ENCODE results near the gene KIF16B. TPM values are rescaled to one million over a fixed set of nuclear protein-coding genes. Genes with fewer than 3 reads are reported as not detected.

The KIF16B gene
- total RNA-seq, 1 experiment from 2014 or later = 12.7 TPM

GRCh38 chr20:16555754-16556153, 17.5 kb downstream of the KIF16B start:
- no peak overlapping the region for H3K9ac ChIP-seq (ENCODE audit: low read length)
- H3K36me3 ChIP-seq (ENCODE audit: low read depth, low read length) = no peaks in the 10 kb centered on the region
- no peak overlapping the region for H3K4me3 ChIP-seq (ENCODE audit: low read length)
- no peaks in the 10 kb centered on the region for H4K20me1 ChIP-seq (ENCODE audit: low read length)
- peaks cover 38% of the 10 kb centered on the region for H3K79me2 ChIP-seq (ENCODE audit: low read length)
- peak; percentile 26 for DNase-seq
- intact Hi-C loops (cut with micrococcal nuclease) = no loop called here
- H3K4me2 ChIP-seq (ENCODE audit: low read length) = peak overlapping the region; percentile 11; the same call in 1 of the 2 replicates
- no peak for TF ChIP-seq EZH2 (IDR thresholded peaks at IDR 0.05; ENCODE audit: low read length, unreplicated experiment)
- TF ChIP-seq EZH2phosphoT487 (IDR thresholded peaks at IDR 0.05; ENCODE audit: borderline replicate concordance, low read length) = no peak
- TF ChIP-seq CTCF (conservative IDR thresholded peaks at IDR 0.05; ENCODE audit: low read depth, low read length) = no peak
- peak overlapping the region; percentile 59 for H3K27ac ChIP-seq (ENCODE audit: low read length)
- BruUV-seq (replicated peaks) = no TSS peak
- POLR2A ChIA-PET (ENCODE audit: unreplicated experiment) = no interaction called here
- CTCF ChIA-PET = no interaction called here
- peaks cover 23% of the 10 kb centered on the region for H3K4me1 ChIP-seq (ENCODE audit: insufficient read depth, low read length)
- no peak overlapping the region for H2AFZ ChIP-seq (ENCODE audit: low read length)
- no peaks in the 10 kb centered on the region for H3F3A ChIP-seq (ENCODE audit: low read length, unreplicated experiment)
- ATAC-seq = no peak
- no peaks in the 10 kb centered on the region for H3K9me2 ChIP-seq (replicated peaks; ENCODE audit: low read length)
- H3K9me3 ChIP-seq (ENCODE audit: low read length) = no peaks in the 10 kb centered on the region
- no peaks in the 10 kb centered on the region for H3K27me3 ChIP-seq (ENCODE audit: low read length)

GRCh38 chr20:16554766-16555543, 18.3 kb downstream of the KIF16B start:
- Histone ChIP-seq H3K4me3 (ENCODE audit: low read length) (no peak overlapping the region), H3K79me2 (ENCODE audit: low read length) (peaks cover 33% of the 10 kb centered on the region), H2AFZ (ENCODE audit: low read length) (no peak overlapping the region), H3K4me2 (ENCODE audit: low read length) (no peak overlapping the region), H3K9me3 (ENCODE audit: low read length) (no peaks in the 10 kb centered on the region), H3K9me2 (replicated peaks; ENCODE audit: low read length) (no peaks in the 10 kb centered on the region), H4K20me1 (ENCODE audit: low read length) (no peaks in the 10 kb centered on the region), H3K36me3 (ENCODE audit: low read depth, low read length) (no peaks in the 10 kb centered on the region), H3K27ac (ENCODE audit: low read length) (no peak overlapping the region), H3F3A (ENCODE audit: low read length, unreplicated experiment) (no peaks in the 10 kb centered on the region), H3K27me3 (ENCODE audit: low read length) (no peaks in the 10 kb centered on the region), H3K9ac (ENCODE audit: low read length) (no peak overlapping the region), H3K4me1 (ENCODE audit: insufficient read depth, low read length) (peaks cover 18% of the 10 kb centered on the region)
- ATAC-seq (peak; percentile 50), DNase-seq (no peak)
- TF ChIP-seq EZH2 (IDR thresholded peaks at IDR 0.05; ENCODE audit: low read length, unreplicated experiment) (no peak), CTCF (conservative IDR thresholded peaks at IDR 0.05; ENCODE audit: low read depth, low read length) (no peak), EZH2phosphoT487 (IDR thresholded peaks at IDR 0.05; ENCODE audit: borderline replicate concordance, low read length) (no peak)
- no TSS peak for BruUV-seq (replicated peaks)
- CTCF ChIA-PET = no interaction called here
- intact Hi-C loops (cut with micrococcal nuclease) = no loop called here
- POLR2A ChIA-PET (ENCODE audit: unreplicated experiment) = no interaction called here

DNA sequence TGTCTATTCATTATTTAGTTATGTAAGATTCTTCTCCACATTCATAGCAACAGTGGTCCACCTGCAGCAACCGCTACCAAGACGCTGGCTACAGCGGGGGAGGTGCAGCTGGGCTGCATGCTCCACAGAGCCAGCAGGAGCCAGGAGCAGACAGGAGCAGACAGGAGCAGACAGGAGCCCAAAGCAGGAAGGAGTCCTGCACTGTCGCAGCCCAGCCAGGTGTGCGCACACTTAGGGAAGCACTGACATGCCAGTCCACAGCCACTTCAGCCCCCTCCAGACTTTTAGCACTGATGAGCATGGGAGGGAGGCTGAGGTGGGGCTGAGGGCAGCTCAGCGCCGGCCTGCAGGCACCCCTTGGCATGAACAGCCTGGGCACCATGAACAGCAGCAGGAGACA, 19.6 kb downstream of the KIF16B start:
- no TSS peak for BruUV-seq (replicated peaks)
- Histone ChIP-seq H3K36me3 (ENCODE audit: low read depth, low read length) (no peaks in the 10 kb centered on the region), H3K27ac (ENCODE audit: low read length) (no peak overlapping the region), H3F3A (ENCODE audit: low read length, unreplicated experiment) (no peaks in the 10 kb centered on the region), H3K4me3 (ENCODE audit: low read length) (no peak overlapping the region), H2AFZ (ENCODE audit: low read length) (no peak overlapping the region), H4K20me1 (ENCODE audit: low read length) (no peaks in the 10 kb centered on the region), H3K4me2 (ENCODE audit: low read length) (no peak overlapping the region), H3K79me2 (ENCODE audit: low read length) (peaks cover 33% of the 10 kb centered on the region), H3K9me3 (ENCODE audit: low read length) (no peaks in the 10 kb centered on the region), H3K9ac (ENCODE audit: low read length) (no peak overlapping the region), H3K4me1 (ENCODE audit: insufficient read depth, low read length) (peaks cover 18% of the 10 kb centered on the region), H3K27me3 (ENCODE audit: low read length) (no peaks in the 10 kb centered on the region), H3K9me2 (replicated peaks; ENCODE audit: low read length) (no peaks in the 10 kb centered on the region)
- CTCF ChIA-PET = no interaction called here
- ATAC-seq (no peak), DNase-seq (no peak)
- intact Hi-C loops (cut with micrococcal nuclease) = no loop called here
- TF ChIP-seq EZH2 (IDR thresholded peaks at IDR 0.05; ENCODE audit: low read length, unreplicated experiment) = no peak
- TF ChIP-seq EZH2phosphoT487 (IDR thresholded peaks at IDR 0.05; ENCODE audit: borderline replicate concordance, low read length) = no peak
- no peak for TF ChIP-seq CTCF (conservative IDR thresholded peaks at IDR 0.05; ENCODE audit: low read depth, low read length)
- POLR2A ChIA-PET (ENCODE audit: unreplicated experiment) = no interaction called here

Data from PC-3 (cell line).